Loucy (cell line): ENCODE measurements around the gene SH2D3C.
A peak's percentile ranks its signal among the peaks of the same experiment; 100 is the strongest.

ENCODE experiments used
- H2AFZ ChIP-seq: fragments of 200-600 bp; sonication (generic); 2 replicates; pipeline ENCODE4 v1.6.0; 2016; ENCODE audit warnings: antibody characterized with exemption, mild to moderate bottlenecking, low read length, moderate library complexity
- H3F3A ChIP-seq: fragments of 200-600 bp; 2 replicates; pipeline ENCODE4 v1.6.0; 2016; ENCODE audit warnings: antibody characterized with exemption, low read depth, mild to moderate bottlenecking
- H3K27me3 ChIP-seq: fragments of 200-600 bp; sonication (generic); 2 replicates; pipeline ENCODE4 v1.6.1; 2014; ENCODE audit warnings: low read length, mild to moderate bottlenecking; ENCODE audit not compliant: insufficient read depth, poor library complexity, severe bottlenecking
- H3K36me3 ChIP-seq: fragments of 200-600 bp; sonication (generic); 2 replicates; pipeline ENCODE4 v1.6.1; 2016; ENCODE audit warnings: low read length; ENCODE audit not compliant: insufficient read depth
- H3K4me1 ChIP-seq: fragments of 200-600 bp; sonication (generic); 2 replicates; pipeline ENCODE4 v1.5.1; 2014; ENCODE audit warnings: low read length, mild to moderate bottlenecking; ENCODE audit not compliant: insufficient read depth, poor library complexity, severe bottlenecking
- H3K4me2 ChIP-seq: fragments of 200-600 bp; sonication (generic); 2 replicates; pipeline ENCODE4 v1.6.0; 2014; ENCODE audit warnings: antibody characterized with exemption, low read length, low read depth, mild to moderate bottlenecking; ENCODE audit not compliant: poor library complexity, severe bottlenecking
- H3K4me3 ChIP-seq: fragments of 200-600 bp; sonication (generic); 2 replicates; pipeline ENCODE4 v1.5.1; 2014; ENCODE audit warnings: low read length, mild to moderate bottlenecking, mixed read lengths; ENCODE audit not compliant: poor library complexity, severe bottlenecking
- H3K79me2 ChIP-seq: fragments of 200-600 bp; sonication (generic); 2 replicates; pipeline ENCODE4 v1.6.1; 2014; ENCODE audit warnings: low read length; ENCODE audit not compliant: insufficient read depth
- H3K9ac ChIP-seq: fragments of 200-600 bp; sonication (generic); 2 replicates; pipeline ENCODE4 v1.6.0; 2014; ENCODE audit warnings: mild to moderate bottlenecking, low read depth, low read length, moderate library complexity; ENCODE audit not compliant: poor library complexity, severe bottlenecking
- H3K9me2 ChIP-seq: fragments of 200-600 bp; sonication (generic); replicated peaks from 2 replicates; pipeline ENCODE4 v1.6.1; 2016; ENCODE audit warnings: low read depth, low read length, mixed read lengths
- H3K9me3 ChIP-seq: fragments of 200-600 bp; sonication (generic); 2 replicates; pipeline ENCODE4 v1.6.1; 2014; ENCODE audit warnings: mild to moderate bottlenecking, antibody characterized with exemption, low read length, low read depth; ENCODE audit not compliant: insufficient read depth
- H4K20me1 ChIP-seq: fragments of 200-600 bp; sonication (generic); 2 replicates; pipeline ENCODE4 v1.6.0; 2014; ENCODE audit warnings: antibody characterized with exemption, low read length, mild to moderate bottlenecking; ENCODE audit not compliant: insufficient read depth, poor library complexity, severe bottlenecking
- CTCF ChIP-seq: fragments of 200-600 bp; sonication (generic); conservative IDR thresholded peaks from 2 replicates; pipeline ENCODE4 v1.5.1; 2014; ENCODE audit warnings: mild to moderate bottlenecking, antibody characterized with exemption, low read length
- EZH2phosphoT487 ChIP-seq: fragments of 200-600 bp; IDR thresholded peaks from 2 replicates; pipeline ENCODE4 v1.6.1; 2018; ENCODE audit warnings: antibody characterized with exemption, mild to moderate bottlenecking, moderate library complexity, borderline replicate concordance

Gene SH2D3C

GRCh38 chr9:127805620-127806019 is 27.2 kb upstream of the SH2D3C start:
- H3K9ac ChIP-seq = peak overlapping the region; percentile 37
- peak overlapping the region; percentile 96 for H3K4me2 ChIP-seq
- H3K79me2 ChIP-seq = peaks cover 62% of the 10 kb centered on the region
- no peaks in the 10 kb centered on the region for H3K9me2 ChIP-seq
- H2AFZ ChIP-seq = no peak overlapping the region
- no peak for TF ChIP-seq EZH2phosphoT487
- peak; percentile 74 for TF ChIP-seq CTCF
- H4K20me1 ChIP-seq = peaks cover 50% of the 10 kb centered on the region
- H3K4me1 ChIP-seq = peaks cover 30% of the 10 kb centered on the region
- no peaks in the 10 kb centered on the region for H3K9me3 ChIP-seq
- no peaks in the 10 kb centered on the region for H3F3A ChIP-seq
- no peaks in the 10 kb centered on the region for H3K27me3 ChIP-seq
- H3K36me3 ChIP-seq = peaks cover 36% of the 10 kb centered on the region; the same call in 1 of the 2 replicates
- peak overlapping the region; percentile 43 for H3K4me3 ChIP-seq

- Histone ChIP-seq H3K9me3 (no peaks in the 10 kb centered on the region), H3K4me3 (peak overlapping the region; percentile 99), H3K9ac (peak overlapping the region; percentile 99), H3F3A (no peaks in the 10 kb centered on the region), H4K20me1 (peaks cover 47% of the 10 kb centered on the region), H3K4me2 (peak overlapping the region; percentile 96), H3K36me3 (peaks cover 22% of the 10 kb centered on the region; the same call in 1 of the 2 replicates), H3K4me1 (peaks cover 43% of the 10 kb centered on the region), H3K9me2 (no peaks in the 10 kb centered on the region), H2AFZ (no peak overlapping the region), H3K79me2 (peaks cover 52% of the 10 kb centered on the region), H3K27me3 (no peaks in the 10 kb centered on the region)
- no peak for TF ChIP-seq CTCF
- no peak for TF ChIP-seq EZH2phosphoT487
Measured at GRCh38 chr9:127803507-127804352, 25.3 kb upstream of the SH2D3C start.

DNA sequence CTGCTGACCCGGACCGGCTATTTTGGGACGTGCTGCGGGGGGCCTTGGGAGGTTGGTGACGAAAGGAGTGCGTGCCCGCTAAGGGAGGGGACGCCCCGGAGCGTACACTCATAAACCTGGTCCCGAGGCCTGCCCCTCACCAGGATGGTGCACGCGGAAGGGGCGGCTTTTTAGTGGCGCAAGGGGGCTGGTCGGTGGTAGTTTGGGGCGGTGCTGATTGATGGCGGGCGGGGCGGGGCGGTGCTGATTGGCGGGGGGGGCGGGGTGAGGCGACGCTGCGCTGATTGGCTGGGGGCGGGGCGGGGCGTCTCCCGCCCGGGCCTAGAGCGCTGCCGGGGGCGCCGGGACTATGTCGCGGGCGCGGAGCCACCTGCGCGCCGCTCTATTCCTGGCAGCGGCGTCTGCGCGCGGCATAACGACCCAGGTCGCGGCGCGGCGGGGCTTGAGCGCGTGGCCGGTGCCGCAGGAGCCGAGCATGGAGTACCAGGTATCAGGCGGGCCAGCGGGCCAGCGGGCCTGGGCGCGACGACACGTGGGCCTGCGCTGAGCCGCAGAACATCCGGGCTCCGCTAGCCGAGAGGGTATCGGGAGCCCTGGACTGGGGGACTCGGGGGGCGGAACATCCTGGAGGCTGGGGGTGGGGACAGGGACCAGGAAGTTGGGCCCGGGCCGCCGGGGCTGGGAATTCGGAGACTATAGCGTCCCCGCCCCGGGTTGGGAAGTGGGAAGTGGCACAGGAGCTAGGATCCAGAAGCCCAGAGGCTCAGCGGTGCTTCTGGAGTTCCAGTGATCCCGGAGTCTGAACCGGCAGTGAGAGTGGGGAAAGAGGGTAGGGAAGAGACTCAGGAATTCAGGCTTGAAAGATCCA is 24.3 kb upstream of the SH2D3C start, which contains the start of gene FPGS:
FPGS (plus strand) TSS at position 307 of the 868 bp plus-strand sequence; CDS start at position 350, 43 bp downstream.
- Histone ChIP-seq H3K79me2 (peaks cover 49% of the 10 kb centered on the region), H3K36me3 (peaks cover 13% of the 10 kb centered on the region; the same call in 1 of the 2 replicates), H3K9ac (peak within 1 kb of the TSS; percentile 99), H3K9me3 (no peaks in the 10 kb centered on the region), H3K9me2 (no peaks in the 10 kb centered on the region), H3K4me1 (peaks cover 51% of the 10 kb centered on the region), H3K27me3 (no peaks in the 10 kb centered on the region), H4K20me1 (peaks cover 43% of the 10 kb centered on the region), H3F3A (no peaks in the 10 kb centered on the region), H2AFZ (peak within 1 kb of the TSS; percentile 84; the same call in 1 of the 2 replicates), H3K4me3 (peak within 1 kb of the TSS; percentile 99), H3K4me2 (peak within 1 kb of the TSS; percentile 96)
- TF ChIP-seq EZH2phosphoT487 (no peak), CTCF (no peak; the same call in 1 of the 2 replicates)
